PC-3 (cell line): Measurements from ENCODE around the gene LNX2. TPM values are rescaled to one million over a fixed set of nuclear protein-coding genes. Genes with fewer than 3 reads are reported as not detected.
A peak's percentile ranks its signal among the peaks of the same experiment; 100 is the strongest.

Experiments
- ATAC-seq: fragments of 200-7000 bp; cut with Tn5 transposase; 2 replicates; pipeline ENCODE4 v1.9.1; 2020; ENCODE audit warnings: mild to moderate bottlenecking, moderate library complexity
- BruUV-seq: library from RNA; stranded (reverse); fragments of 400-500 nt; replicated peaks from 2 replicates; lab custom pipeline; 2021; lab: Mats Ljungman, UMichigan
- CTCF ChIA-PET: fragments of 300-600 bp; sonication (Branson Sonifier 250); formaldehyde crosslinking; loops from one replicate; lab custom pipeline; 2022; ENCODE audit warnings: antibody characterized with exemption; lab: Charles Lee
- POLR2A ChIA-PET: fragments of 300-600 bp; sonication (Branson Sonifier 250); formaldehyde crosslinking; loops from one replicate; lab custom pipeline; 2022; ENCODE audit warnings: antibody characterized with exemption; ENCODE audit not compliant: unreplicated experiment; lab: Charles Lee
- DNase-seq: peaks from one replicate; pipeline ENCODE4 v3.0.0-alpha.2; 2015
- H2AFZ ChIP-seq: fragments of 300-600 bp; sonication (generic); 2 replicates; pipeline ENCODE4 v1.6.0; 2016; ENCODE audit warnings: antibody characterized with exemption, low read length
- H3F3A ChIP-seq: fragments of 300-600 bp; sonication (generic); one replicate; pipeline ENCODE4 v1.6.0; 2017; ENCODE audit warnings: antibody characterized with exemption, low read length, control low read depth, mild to moderate bottlenecking; ENCODE audit not compliant: unreplicated experiment
- H3K27ac ChIP-seq: fragments of 300-600 bp; sonication (generic); 2 replicates; pipeline ENCODE4 v1.5.1; 2016; ENCODE audit warnings: mild to moderate bottlenecking, low read length
- H3K27me3 ChIP-seq: fragments of 300-600 bp; sonication (generic); 2 replicates; pipeline ENCODE4 v1.6.1; 2016; ENCODE audit warnings: low read length, mixed read lengths
- H3K36me3 ChIP-seq: fragments of 300-600 bp; sonication (generic); 2 replicates; pipeline ENCODE4 v1.6.1; 2016; ENCODE audit warnings: low read depth, mixed run types, low read length, mixed read lengths
- H3K4me1 ChIP-seq: fragments of 300-600 bp; sonication (generic); 2 replicates; pipeline ENCODE4 v1.5.1; 2016; ENCODE audit warnings: low read length; ENCODE audit not compliant: insufficient read depth
- H3K4me2 ChIP-seq: fragments of 300-600 bp; sonication (generic); 2 replicates; pipeline ENCODE4 v1.6.0; 2016; ENCODE audit warnings: low read length
- H3K4me3 ChIP-seq: fragments of 300-600 bp; sonication (generic); 2 replicates; pipeline ENCODE4 v1.5.1; 2016; ENCODE audit warnings: mild to moderate bottlenecking, low read length, mixed read lengths
- H3K79me2 ChIP-seq: fragments of 300-600 bp; sonication (generic); 2 replicates; pipeline ENCODE4 v1.6.1; 2017; ENCODE audit warnings: low read length, mixed read lengths
- H3K9ac ChIP-seq: fragments of 300-600 bp; sonication (generic); 2 replicates; pipeline ENCODE4 v1.6.0; 2016; ENCODE audit warnings: mild to moderate bottlenecking, low read length
- H3K9me2 ChIP-seq: fragments of 300-600 bp; sonication (generic); replicated peaks from 2 replicates; pipeline ENCODE4 v1.6.1; 2016; ENCODE audit warnings: mixed run types, low read length, mixed read lengths
- H3K9me3 ChIP-seq: fragments of 300-600 bp; sonication (generic); 2 replicates; pipeline ENCODE4 v1.6.1; 2016; ENCODE audit warnings: low read length, mixed read lengths
- H4K20me1 ChIP-seq: fragments of 300-600 bp; sonication (generic); 2 replicates; pipeline ENCODE4 v1.6.1; 2016; ENCODE audit warnings: low read length, mixed read lengths
- EZH2 ChIP-seq: fragments of 300-600 bp; sonication (generic); IDR thresholded peaks from one replicate; pipeline ENCODE4 v1.6.1; 2017; ENCODE audit warnings: antibody characterized with exemption, mild to moderate bottlenecking, low read length; ENCODE audit not compliant: unreplicated experiment
- EZH2phosphoT487 ChIP-seq: fragments of 300-600 bp; sonication (generic); IDR thresholded peaks from 2 replicates; pipeline ENCODE4 v1.6.1; 2018; ENCODE audit warnings: mild to moderate bottlenecking, antibody characterized with exemption, low read length, borderline replicate concordance
- intact Hi-C: fragments of 100-400 bp; cut with micrococcal nuclease; formaldehyde crosslinking; loops from 2 replicates; pipeline ENCODE4 v1.9.0; 2023
- total RNA-seq: library from RNA; depleted of rRNA; stranded (reverse); fragments of >200 nt; gene quantifications from 2 replicates; pipeline ENCODE4 v1.2.3, GENCODE V29; 2014
- TF ChIP-seq, protein P1 (sequence below): fragments of 300-600 bp; sonication (generic); conservative IDR thresholded peaks from 2 replicates; pipeline ENCODE4 v1.5.1; 2017; ENCODE audit warnings: antibody characterized with exemption, low read depth, mild to moderate bottlenecking, low read length

The LNX2 gene
- total RNA-seq, 1 experiment from 2014 or later = 6.0 TPM

DNA sequence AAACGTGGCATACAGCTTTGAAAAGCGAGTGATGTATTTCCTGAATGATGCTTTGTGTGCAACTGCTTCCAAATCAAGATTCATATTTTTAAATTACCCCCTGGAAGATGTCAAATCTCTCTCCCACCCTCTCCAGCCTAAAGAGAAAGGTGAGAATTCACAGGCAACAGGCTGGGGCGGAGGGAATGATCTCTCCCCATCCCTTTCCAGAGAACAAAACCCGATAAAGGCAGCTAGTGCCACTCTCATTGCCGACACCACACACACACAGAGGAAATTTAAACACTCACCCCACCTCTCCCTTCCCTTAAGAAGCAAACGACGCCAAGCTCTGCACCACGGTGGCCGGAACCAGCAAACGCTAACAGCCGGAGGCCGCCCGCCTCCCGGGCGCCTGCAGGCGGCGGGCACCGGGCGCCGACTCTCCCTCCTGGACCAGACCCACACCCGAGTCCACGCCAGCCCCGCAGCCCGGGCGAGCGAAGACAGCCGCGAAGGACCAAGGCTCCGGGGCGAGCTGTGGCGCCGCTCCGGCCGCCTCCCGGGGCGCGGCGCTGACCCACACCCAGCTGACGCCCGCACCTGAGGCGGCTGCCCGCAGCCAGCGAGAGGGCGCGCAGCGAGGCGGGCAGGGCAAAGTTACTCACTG is 477 bp downstream of the LNX2 start:
- peak overlapping the region; percentile 93 for H3K9ac ChIP-seq
- H3K79me2 ChIP-seq = peaks cover 81% of the 10 kb centered on the region
- peak overlapping the region; percentile 73 for H2AFZ ChIP-seq
- no peaks in the 10 kb centered on the region for H3F3A ChIP-seq
- ATAC-seq (peak; percentile 17), DNase-seq (peak; percentile 29)
- TSS peak; percentile 49 for BruUV-seq
- ChIA-PET POLR2A (interaction anchor here (0.7 kb wide), 1 partner anchor 77 kb away, joined by 7 read pairs; no protein-coding TSS in a partner anchor), CTCF (interaction anchor here (0.6 to 1.8 kb wide), 4 partner anchors 24 to 207 kb away, joined by 3 to 8 read pairs (median 3); no protein-coding TSS in a partner anchor)
- H3K4me3 ChIP-seq = peak overlapping the region; percentile 94
- H4K20me1 ChIP-seq = peaks cover 35% of the 10 kb centered on the region
- H3K9me2 ChIP-seq = no peaks in the 10 kb centered on the region
- intact Hi-C loops = loop anchor here (2.0 to 5.0 kb wide), 5 partner anchors 37 to 169 kb away; partner anchors contain the start of gene MTIF3
- H3K4me2 ChIP-seq = peak overlapping the region; percentile 93
- no peaks in the 10 kb centered on the region for H3K9me3 ChIP-seq
- H3K36me3 ChIP-seq = peaks cover 24% of the 10 kb centered on the region
- TF ChIP-seq, protein P1, sequence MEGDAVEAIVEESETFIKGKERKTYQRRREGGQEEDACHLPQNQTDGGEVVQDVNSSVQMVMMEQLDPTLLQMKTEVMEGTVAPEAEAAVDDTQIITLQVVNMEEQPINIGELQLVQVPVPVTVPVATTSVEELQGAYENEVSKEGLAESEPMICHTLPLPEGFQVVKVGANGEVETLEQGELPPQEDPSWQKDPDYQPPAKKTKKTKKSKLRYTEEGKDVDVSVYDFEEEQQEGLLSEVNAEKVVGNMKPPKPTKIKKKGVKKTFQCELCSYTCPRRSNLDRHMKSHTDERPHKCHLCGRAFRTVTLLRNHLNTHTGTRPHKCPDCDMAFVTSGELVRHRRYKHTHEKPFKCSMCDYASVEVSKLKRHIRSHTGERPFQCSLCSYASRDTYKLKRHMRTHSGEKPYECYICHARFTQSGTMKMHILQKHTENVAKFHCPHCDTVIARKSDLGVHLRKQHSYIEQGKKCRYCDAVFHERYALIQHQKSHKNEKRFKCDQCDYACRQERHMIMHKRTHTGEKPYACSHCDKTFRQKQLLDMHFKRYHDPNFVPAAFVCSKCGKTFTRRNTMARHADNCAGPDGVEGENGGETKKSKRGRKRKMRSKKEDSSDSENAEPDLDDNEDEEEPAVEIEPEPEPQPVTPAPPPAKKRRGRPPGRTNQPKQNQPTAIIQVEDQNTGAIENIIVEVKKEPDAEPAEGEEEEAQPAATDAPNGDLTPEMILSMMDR = peak; percentile 18; the same call in 1 of the 2 replicates
- no peak for TF ChIP-seq EZH2phosphoT487
- H3K27me3 ChIP-seq = no peaks in the 10 kb centered on the region
- H3K27ac ChIP-seq = peak overlapping the region; percentile 84; the same call in 1 of the 2 replicates
- peaks cover 35% of the 10 kb centered on the region for H3K4me1 ChIP-seq

DNA sequence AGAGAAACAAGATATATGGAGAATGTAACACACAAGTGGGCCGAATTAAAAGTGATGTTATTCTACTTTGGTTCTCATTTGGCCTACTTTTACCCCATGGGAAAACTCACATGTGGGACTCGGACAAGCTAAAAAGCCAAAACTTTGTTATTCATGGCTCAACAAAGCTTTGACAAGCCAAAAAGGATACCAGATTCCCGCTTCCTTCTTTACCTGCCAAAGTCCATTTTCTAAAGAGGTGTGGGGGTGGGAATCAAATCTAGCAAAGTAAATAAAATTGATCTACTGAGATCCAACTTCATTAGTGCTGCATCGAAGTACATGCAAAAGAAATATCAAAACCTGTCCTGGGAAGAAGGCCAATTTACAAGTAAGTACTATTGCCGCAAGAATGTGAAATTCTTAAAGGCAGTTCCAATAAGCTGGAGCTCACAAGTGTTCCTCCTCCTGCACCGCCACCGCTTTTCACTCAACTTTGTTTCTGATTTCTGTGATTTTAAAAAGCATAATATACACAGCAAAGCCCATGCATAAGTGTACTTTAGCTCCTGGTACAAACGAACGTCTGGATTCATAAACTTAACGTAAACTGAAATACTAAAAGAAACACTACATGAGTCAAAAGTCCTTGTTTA is 1.1 kb downstream of the LNX2 start:
- Histone ChIP-seq H3K4me2 (peak overlapping the region; percentile 93), H2AFZ (peak overlapping the region; percentile 73), H3K27ac (no peak overlapping the region), H3F3A (no peaks in the 10 kb centered on the region), H3K4me3 (peak overlapping the region; percentile 94), H3K27me3 (no peaks in the 10 kb centered on the region), H3K36me3 (peaks cover 28% of the 10 kb centered on the region), H3K9me2 (no peaks in the 10 kb centered on the region), H4K20me1 (peaks cover 31% of the 10 kb centered on the region), H3K4me1 (peaks cover 35% of the 10 kb centered on the region), H3K79me2 (peaks cover 81% of the 10 kb centered on the region), H3K9me3 (no peaks in the 10 kb centered on the region), H3K9ac (peak overlapping the region; percentile 93)
- ChIA-PET CTCF (interaction anchor here (0.6 to 1.8 kb wide), 3 partner anchors 24 to 193 kb away, joined by 3 to 8 read pairs (median 3); no protein-coding TSS in a partner anchor), POLR2A (no interaction called here)
- TF ChIP-seq EZH2phosphoT487 = no peak
- no peak for TF ChIP-seq EZH2
- TF ChIP-seq, protein P1 = no peak
- DNase-seq (peak; percentile 21), ATAC-seq (no peak)
- intact Hi-C loops = loop anchor here (5.0 kb wide), 2 partner anchors 62 to 87 kb away; no protein-coding TSS in a partner anchor
- no TSS peak for BruUV-seq
